IPS DF 19.7 (cell line): ENCODE results near the gene NKAIN4.

Experiments
- DNase-seq: peaks from one replicate; pipeline ENCODE4 v3.0.0-alpha.2; 2013; ENCODE audit warnings: low read depth, low spot score

The NKAIN4 gene

DNA sequence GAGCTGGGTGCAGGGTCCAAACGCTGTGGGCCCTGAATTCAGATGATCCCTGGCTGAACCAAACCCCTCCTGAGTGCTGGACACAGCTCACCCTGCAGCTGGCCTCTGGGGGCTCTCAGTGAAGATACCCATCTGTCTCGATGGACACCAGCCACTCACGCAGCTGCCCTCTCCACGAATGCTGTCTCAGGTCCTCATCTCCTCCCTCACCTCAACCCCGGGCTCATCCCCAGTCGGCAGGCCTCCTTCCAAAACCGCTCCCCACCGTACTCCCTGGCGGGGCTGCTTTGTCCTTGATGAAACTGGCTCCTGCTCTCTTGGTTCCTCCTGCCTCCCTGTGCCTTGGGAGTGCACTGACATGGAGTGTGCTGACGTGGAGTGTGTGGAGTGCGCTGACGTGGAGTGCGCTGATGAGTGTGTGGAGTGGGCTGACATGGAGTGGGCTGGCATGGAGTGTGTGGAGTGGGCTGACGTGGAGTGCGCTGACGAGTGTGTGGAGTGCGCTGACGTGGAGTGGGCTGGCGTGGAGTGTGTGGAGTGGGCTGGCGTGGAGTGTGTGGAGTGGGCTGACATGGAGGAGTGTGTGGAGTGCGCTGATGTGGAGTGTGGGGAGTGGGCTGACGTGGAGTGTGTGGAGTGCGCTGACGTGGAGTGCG is 34.3 kb downstream of the NKAIN4 start:
- DNase-seq = no peak

DNA sequence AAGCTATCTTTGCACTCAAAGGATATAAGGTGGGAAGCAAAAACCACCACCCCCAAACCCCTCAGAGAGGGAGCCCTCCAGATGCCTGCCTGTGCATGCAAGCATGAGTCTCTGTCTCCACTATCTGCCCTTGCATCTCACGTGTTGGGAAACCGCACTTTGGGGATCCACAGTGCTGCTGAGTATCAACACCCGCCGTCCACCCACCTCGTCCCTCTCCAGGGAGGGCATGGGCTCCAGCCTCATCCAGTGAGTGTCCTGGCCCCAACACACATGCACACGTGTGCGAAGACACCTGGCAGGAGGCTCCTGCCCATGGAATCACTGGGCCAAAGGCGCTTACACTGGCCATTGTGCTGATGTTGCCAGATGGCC is 34.8 kb downstream of the NKAIN4 start:
- DNase-seq = no peak

DNA sequence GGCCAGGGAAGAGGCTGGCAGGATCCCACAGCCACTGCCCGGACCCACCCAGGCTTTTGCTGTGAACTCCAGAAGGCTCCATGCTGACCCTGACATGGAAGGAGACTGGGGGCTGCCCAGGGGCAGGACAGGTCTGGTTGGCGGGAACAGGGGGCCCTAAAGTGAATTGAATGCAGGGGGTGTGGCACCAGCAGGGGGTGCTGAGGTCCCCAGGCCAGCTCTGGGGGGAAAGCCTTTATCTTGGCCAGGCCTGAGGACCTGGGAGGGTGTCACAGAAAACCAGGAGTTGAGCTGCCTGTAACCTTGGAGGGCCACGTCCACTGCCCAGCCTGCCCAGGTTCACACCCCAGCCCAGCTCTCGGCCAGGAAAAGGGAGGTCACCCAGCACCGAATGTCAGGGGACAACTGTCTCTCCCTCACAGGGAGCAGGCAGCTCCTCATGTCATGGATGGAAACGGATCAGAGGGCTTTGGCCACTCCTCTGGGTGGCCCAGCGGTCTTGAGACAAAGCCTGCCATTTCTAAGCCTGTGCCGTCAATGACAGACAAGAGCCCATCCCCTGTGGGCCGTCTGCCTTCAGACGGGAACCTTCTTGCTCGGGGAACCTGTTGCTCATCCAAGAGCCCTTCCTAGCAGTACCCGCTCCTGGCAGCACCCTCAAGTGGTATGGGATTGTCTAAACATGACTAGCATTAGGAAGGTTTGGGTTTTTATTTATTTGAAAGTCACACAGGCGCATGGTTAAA is 35.4 kb downstream of the NKAIN4 start:
- DNase-seq = no peak

DNA sequence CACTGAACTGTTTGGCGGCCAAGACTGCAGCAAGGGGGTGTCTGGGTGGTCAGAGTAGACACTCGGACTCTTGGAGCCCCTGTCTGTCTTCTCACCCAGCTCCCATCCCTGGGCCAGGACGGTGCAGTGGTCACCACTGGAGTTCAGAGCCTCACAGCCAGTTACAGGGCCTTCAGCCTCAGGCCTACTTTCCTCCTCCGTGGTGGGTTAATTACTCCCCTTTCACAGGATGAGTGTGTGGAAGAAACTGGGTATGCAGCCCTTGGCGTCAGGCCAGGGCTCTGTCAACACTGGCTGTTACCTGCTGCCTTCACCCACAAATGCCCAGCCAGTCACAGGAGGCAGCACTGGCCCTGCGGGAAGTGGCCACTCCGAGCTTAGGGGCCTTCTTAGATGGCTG is 36.6 kb downstream of the NKAIN4 start:
- no peak for DNase-seq

DNA sequence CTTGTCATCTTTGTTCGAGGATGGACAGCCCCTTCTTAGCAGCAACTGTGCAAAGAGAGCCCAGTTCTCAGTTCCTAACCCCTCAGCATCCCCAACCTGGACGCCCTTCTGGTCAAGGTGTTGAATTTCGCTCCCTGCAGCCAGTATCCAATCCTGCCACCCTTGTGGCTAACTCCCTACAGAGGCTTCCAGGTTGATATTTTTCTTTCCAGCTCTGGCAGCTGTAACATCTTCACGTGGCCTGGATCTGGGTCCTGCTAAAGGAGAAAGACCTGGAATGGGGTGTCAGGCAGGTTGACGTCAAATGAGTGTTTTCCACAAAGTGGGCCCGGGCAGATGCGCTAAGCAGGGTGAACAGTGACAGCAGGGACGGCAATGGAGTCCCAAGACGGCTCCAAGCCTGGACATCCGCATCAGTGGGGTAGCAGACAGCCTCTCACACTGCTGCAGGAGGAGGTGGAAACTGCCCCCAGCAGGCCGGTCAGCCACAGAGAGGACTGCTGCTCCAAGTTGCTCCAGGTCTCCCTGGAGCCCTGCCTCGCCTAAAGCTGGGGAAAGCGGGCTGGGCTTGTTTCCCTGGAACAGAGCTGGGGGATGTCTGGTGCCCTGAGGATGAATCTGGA is 37.3 kb downstream of the NKAIN4 start:
- DNase-seq = no peak

DNA sequence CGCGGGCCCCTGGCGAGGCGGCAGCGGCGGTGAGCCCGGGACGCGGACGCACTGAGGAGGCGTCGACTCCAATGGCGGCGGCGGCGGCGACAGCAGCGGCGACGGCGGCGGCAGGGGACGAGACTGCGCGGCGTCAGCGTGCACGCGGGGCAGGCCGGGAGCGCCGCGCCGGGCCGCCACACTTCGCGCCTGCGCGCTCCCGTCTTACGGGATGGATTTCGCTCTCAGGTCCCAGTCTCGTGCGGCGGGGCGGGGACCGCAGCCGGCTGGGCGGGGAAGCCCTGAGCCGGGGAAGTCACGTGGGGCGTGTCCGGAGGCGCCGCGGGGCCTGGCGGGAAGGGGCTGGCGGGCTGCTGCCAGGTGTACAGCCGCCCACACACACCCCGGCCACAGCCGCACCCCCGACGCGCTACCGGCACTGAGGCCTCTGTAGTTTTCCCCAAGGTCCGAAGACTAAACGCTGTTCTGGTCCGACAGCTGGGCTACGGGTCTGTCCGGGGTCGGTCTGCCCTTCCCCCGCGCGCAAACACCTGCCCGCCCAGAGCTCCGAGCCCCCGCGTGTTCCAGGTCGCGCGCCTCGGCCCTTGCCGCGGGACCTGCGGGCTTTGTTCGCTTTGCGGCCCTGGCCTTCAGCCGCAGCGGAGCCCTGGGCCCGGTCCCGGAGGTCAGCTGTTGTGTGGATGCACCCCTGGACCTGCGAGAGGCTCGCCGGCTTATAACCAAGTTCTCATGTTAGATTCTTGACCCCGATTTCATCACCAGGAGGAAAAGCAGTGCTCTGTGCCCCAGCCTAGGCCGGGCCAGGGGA is 38.0 kb downstream of the NKAIN4 start, which contains the start of gene YTHDF1:
Gene YTHDF1 (minus strand): TSS at position 91 of the 808 bp plus-strand sequence. CDS start 239 bp downstream, outside the sequence.
- peak; percentile 75 for DNase-seq

DNA sequence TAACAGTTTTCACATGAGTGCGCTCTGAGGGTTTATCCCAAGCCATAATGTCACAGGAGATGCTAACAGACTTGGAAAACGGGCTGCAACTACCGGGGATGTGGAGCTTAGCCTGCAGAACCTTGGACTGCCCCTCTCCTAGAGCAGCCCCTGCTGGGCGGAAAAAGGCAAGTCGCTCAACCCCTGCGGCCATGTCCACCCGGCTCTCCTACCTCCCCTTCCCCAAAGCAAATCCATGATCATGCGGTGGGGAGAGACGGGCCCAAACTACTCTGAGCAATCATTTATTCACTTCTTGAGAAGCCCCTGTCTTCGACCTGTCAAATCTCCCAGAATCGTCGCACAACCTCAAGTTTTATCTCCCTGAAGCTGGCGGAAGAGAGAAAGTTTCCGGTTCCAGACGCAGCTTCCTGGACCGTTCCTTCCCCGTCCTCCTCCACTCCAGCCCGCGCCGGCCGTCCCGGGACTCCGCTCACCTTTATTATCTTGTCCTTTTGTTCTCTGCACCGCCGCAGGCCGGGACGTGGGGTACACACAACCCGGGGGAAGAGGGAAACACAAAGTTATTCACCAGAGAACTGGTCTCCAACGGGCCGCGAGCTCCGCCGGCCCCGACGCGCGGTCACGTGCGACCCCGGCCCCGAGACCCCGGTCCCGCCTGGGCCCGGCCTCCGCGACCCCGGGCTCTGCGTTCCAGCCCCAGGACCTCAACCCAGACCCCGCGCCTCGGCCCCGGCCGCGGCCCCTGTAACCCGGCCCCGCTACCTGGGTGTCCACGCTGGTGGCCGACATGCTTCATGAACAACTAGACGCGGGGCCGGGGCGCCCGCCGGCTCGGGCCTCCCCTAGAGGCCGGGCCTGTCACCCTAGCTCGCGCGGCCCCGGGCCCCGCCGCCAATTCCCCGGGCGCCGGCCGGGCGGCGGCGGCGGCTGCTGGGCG is 38.9 kb downstream of the NKAIN4 start:
- DNase-seq = no peak

- DNase-seq = no peak
Measured at GRCh38 chr20:63214514-63214913, 39.7 kb downstream of the NKAIN4 start.

DNA sequence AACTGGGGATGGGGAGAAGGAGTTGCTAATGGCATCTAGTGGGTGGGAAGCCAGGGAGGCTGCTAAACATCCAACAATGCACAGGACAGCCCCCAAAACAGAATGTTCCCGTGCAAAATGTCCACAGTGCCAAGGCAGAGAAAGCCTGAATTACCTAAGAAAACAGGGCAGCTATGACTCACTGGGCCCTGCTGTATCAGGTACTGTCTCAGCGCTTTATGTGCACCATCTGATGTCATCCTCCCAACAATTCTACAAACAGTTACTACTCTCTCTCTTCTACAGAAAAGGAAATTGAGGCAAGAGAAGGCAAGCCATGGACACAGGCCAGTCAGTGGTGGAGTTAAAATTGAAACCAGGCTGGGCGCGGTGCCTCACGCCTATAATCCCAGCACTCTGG is 41.5 kb downstream of the NKAIN4 start:
- no peak for DNase-seq

DNA sequence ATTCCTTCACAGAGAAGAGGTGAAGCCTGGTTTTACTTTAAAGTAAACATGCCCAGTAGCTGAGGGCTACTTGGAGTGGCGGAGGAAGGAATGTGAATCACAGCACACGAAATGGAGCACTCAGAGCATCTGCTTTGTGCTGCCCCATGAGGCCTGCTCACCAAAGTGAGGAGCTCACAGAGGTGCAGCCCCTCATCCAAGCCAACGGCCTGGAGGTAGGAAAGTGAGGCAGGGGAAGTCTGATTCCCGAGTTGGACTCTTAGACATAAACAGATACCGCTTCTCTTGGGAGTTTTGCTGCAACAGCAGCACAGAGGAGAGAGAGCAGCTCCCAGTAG is 41.9 kb downstream of the NKAIN4 start:
- no peak for DNase-seq

- no peak for DNase-seq
Measured at GRCh38 chr20:63210011-63210605, 44.2 kb downstream of the NKAIN4 start.

DNA sequence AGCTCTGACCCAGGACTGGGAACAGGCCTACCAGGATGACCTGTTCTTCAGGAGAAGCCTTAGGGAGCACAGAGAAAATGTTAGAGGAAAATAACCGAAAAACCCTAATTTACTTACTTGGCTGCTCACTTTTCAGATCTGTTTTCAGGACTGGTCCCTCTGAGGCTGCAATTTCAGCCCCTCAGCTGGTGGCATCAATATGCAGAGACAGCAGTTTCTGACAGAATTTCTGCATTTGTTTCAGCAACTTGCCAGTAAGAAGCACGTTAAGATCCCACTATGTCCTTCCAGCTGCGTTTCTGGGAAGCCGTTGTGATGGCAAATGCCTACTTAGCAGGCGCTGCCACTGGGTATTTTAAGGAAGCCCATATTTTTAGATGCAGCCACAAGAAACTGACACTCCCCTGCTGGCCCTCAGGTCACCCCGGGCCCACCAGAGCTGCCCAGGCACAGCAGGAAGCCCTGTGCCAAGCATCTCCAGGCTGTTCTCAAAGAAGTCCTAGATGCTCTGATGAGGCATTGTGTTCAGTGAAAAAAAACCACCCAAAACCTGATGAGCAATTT is 45.8 kb downstream of the NKAIN4 start:
- no peak for DNase-seq

GRCh38 chr20:63206878-63207277 is 47.4 kb downstream of the NKAIN4 start:
- no peak for DNase-seq

- DNase-seq = no peak
Measured at GRCh38 chr20:63205896-63206295, 48.4 kb downstream of the NKAIN4 start.

GRCh38 chr20:63204362-63204761 is 49.9 kb downstream of the NKAIN4 start:
- no peak for DNase-seq

DNA sequence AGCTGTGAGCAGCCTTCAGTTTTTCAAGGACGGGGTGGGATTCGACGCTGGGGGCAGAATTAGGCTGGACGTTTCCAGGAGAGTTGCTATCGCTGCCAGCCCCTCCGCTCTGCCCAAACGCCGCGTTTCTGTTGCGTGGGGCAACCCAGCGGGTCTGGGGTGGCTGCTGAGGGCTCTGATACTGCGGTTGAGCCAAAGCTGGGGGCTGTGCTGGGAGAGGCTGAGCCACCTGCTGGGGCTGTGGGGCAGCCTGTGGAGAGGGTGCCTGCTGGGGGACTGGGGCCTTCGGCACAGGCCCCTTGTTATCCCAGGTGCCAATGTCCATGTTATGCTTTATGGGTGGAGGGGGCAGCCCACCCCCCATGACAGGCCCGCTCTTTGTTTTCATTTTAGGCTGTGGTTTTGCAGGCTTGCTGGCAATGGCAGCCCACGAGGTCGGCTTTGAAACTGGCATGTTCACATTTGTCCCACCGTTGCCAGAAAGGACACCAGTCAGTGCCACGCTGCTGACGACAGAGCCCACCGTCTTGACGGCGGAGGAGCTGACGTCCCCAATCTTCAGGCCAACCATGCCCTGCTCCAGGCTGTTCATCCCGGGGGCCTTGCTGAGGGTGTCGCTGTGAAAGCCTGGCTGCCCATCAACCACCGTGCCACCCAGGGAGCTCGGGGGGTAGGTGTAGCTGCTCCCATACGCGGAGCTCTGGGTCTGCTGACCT is 51.3 kb downstream of the NKAIN4 start:
- DNase-seq = no peak

GRCh38 chr20:63202021-63202420 is 52.2 kb downstream of the NKAIN4 start:
- no peak for DNase-seq

DNA sequence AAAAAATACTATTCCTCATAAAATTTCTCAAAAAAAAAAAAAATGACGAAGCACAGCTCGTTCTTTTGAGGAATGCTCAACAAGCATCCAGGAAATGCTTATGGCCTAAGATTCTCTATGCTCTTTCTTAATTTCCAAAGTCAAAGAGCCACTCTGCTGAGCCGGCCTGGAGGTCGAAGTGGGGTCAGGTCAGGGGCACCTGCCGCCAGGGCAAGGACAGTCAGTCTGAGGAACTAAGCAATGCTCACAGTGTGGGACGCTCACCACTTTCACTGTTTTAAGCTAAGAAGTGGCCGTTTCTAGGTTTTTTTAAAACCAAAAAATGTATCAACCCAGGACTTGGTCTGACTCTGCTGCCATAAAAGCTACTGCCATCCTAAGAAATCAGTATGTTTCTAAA is 55.7 kb downstream of the NKAIN4 start:
- DNase-seq = no peak

DNA sequence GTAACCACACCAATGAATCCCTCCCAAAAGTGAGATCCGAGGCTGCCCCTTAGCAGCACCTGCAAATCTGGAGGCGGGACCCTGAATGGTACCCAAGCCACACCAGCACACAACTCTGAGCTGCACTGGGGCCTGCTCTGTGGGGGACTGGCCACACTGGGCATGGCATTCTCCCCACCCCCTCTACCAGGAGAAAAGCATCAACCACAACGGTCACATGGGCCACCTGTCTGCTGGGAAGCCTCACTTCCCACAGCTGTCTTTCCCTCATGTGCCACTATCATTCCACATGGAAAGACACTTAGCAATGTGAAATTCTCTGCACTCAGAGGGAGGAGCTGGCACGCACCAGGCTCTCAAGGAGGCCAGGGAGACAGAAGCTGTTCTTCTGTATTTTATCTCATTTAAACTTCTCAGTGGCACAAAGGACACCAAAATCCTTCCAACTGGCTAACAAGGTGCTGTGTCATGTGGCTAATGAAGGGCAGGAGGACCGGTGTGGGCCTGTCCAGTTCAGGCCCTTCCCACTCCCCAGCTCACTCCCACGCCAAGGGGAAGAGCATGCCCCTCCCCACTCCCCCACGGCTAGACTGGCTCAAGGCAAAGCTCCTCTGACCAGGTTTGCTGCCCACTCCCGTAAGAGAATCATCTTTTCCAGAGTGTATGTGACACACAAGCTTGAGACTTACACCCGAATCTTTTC is 57.3 kb downstream of the NKAIN4 start:
- DNase-seq = no peak
